Common myeloid progenitor, CD34-positive (primary cell): ENCODE data around the gene NOXA1.

Source experiments
- CTCF ChIA-PET: fragments of 350-600 bp; sonication (Branson Sonifier 250); formaldehyde crosslinking; loops from one replicate; lab custom pipeline; 2021; ENCODE audit warnings: antibody characterized with exemption; lab: Charles Lee
- POLR2A ChIA-PET: fragments of 350-600 bp; sonication (Branson Sonifier 250); formaldehyde crosslinking; loops from one replicate; lab custom pipeline; 2021; ENCODE audit warnings: antibody characterized with exemption; lab: Charles Lee
- DNase-seq, 3 donors: peaks; one replicate each; pipeline versions ENCODE4 v3.0.0 to v3.0.0-alpha.2; 2013
- H3K27ac ChIP-seq, 2 experiments: 1 replicate in 1 of 2; 2 replicates in 1 of 2; pipeline ENCODE4 v1.7.0; 2013; ENCODE audit warnings: inconsistent platforms in 2 of 2, low read length in 2 of 2, mild to moderate bottlenecking in 2 of 2, low read depth in 1 of 2, moderate library complexity in 1 of 2; ENCODE audit not compliant: severe bottlenecking in 2 of 2, insufficient read depth in 1 of 2, poor library complexity in 1 of 2
- H3K27me3 ChIP-seq, 5 experiments: replicated peaks in 2 of 5; 1 replicate in 3 of 5; 2 replicates in 2 of 5; pipeline versions ENCODE4 v1.6.1 to v1.7.0; 2013; ENCODE audit warnings: low read length in 4 of 5, mild to moderate bottlenecking in 2 of 5, moderate library complexity in 2 of 5, inconsistent platforms in 1 of 5; ENCODE audit not compliant: insufficient read depth in 5 of 5, control insufficient read depth in 4 of 5
- H3K36me3 ChIP-seq, 4 experiments: 1 replicate in 2 of 4; 2 replicates in 2 of 4; pipeline versions ENCODE4 v1.6.1 to v1.7.0; 2013; ENCODE audit warnings: low read length in 3 of 4, control low read depth in 1 of 4, mild to moderate bottlenecking in 1 of 4; ENCODE audit not compliant: control insufficient read depth in 4 of 4, insufficient read depth in 4 of 4
- H3K4me1 ChIP-seq, 4 experiments: 1 replicate in 3 of 4; 2 replicates in 1 of 4; pipeline versions ENCODE4 v1.6.1 to v1.7.1; 2013; ENCODE audit warnings: low read length in 3 of 4, mild to moderate bottlenecking in 3 of 4, control low read depth in 1 of 4, inconsistent platforms in 1 of 4, moderate library complexity in 1 of 4; ENCODE audit not compliant: control insufficient read depth in 4 of 4, insufficient read depth in 4 of 4; ENCODE audit errors: control extremely low read depth in 1 of 4
- H3K4me3 ChIP-seq, 7 experiments: 1 replicate in 4 of 7; 2 replicates in 3 of 7; pipeline versions ENCODE4 v1.5.1 to v1.7.0; 2013; ENCODE audit warnings: mild to moderate bottlenecking in 7 of 7, low read length in 6 of 7, moderate library complexity in 6 of 7, inconsistent platforms in 2 of 7, low read depth in 2 of 7, control low read depth in 1 of 7; ENCODE audit not compliant: insufficient read depth in 4 of 7, control insufficient read depth in 1 of 7; ENCODE audit errors: extremely low read depth in 1 of 7
- H3K9me3 ChIP-seq, 5 experiments: 1 replicate in 4 of 5; 2 replicates in 1 of 5; pipeline versions ENCODE4 v1.6.1 to v1.7.1; 2013; ENCODE audit warnings: low read length in 4 of 5, mild to moderate bottlenecking in 2 of 5, inconsistent platforms in 1 of 5, low read depth in 1 of 5, moderate library complexity in 1 of 5; ENCODE audit not compliant: control insufficient read depth in 4 of 5, insufficient read depth in 2 of 5; ENCODE audit errors: control extremely low read depth in 1 of 5
- WGBS: methylation state at CpG from one replicate; pipeline ENCODE4 v1.1.5; 2013; ENCODE audit not compliant: insufficient coverage; 5-methylcytosine and 5-hydroxymethylcytosine counted together

Gene NOXA1

DNA sequence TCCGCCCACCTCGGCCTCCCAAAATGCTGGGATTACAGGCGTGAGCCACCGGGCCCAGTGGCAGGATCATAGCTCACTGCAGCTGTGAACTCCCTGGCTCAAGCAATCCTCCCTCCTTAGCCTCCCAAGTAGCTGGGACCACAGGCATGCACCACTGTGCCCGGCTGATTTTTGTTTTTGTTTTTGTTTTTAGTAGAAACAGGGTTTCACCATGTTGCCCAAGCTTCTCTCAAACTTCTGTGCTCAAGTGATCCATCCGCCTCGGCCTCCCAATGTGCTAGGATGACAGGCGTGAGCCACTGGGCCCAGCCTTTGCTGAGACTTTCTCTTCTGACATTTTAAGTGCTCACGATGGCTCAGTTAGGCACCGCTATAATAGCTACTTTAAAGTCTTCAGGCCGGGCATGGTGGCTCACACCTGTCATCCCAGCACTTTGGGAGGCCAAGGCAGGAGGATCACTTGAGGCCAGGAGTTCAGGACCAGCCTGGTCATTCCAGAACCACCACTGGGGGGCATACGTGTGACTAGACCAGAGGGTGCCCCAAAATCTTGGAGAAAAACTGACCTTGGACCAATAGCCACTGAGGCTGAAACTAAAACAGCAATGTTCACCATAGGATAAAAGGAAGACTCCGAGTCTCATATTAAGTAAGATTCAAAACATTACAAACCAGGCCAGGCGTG, 21.1 kb downstream of the NOXA1 start:
- 94% methylated on average over 13 of the region's 14 CpGs for WGBS
- Histone ChIP-seq H3K4me1 (peaks cover 0 to 30% (median 9%) of the 10 kb centered on the region in 4 experiments), H3K9me3 (no peaks in the 10 kb centered on the region), H3K36me3 (peaks cover 0 to 12% (median 3%) of the 10 kb centered on the region in 4 experiments), H3K4me3 (no peak overlapping the region), H3K27ac (no peak overlapping the region), H3K27me3 (peaks cover 0 to 2% (median 0%) of the 10 kb centered on the region in 5 experiments)
- no peak for DNase-seq
- POLR2A ChIA-PET = no interaction called here
- CTCF ChIA-PET = interaction anchor here (0.7 to 5.0 kb wide), 11 partner anchors 9 to 1177 kb away, joined by 3 to 33 read pairs (median 5); partner anchors contain the start of genes EXD3 and NOXA1

DNA sequence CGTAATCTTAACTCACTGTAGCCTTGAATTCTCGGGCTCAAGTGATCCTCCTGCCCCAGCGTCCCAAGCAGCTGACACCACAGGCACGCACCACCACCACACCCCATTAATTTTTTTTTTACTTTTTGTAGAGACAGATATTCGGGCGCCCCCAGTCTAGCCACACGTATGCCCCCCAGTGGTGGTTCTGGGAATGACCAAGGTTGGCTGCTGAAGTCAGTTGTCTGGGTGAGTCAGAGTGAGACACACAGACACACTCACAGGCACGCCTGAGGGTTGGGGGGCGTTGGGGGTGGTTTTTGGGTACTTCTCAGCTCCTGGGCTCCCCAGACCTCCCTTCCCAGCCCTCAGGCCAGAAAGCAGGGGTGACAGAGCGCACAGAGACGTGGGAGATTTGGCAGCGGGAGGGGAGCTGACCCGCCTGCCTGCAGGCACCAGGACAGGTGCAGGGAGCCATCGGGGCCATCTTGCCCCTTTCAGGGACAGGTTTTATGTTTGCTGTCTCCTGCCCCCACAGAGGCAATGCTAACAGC, 22.1 kb downstream of the NOXA1 start:
- Histone ChIP-seq H3K27me3 (peaks cover 0 to 2% (median 0%) of the 10 kb centered on the region in 5 experiments), H3K4me1 (peaks cover 0 to 32% (median 11%) of the 10 kb centered on the region in 4 experiments), H3K27ac (no peak overlapping the region), H3K36me3 (peaks cover 0 to 20% (median 7%) of the 10 kb centered on the region in 4 experiments), H3K9me3 (no peaks in the 10 kb centered on the region), H3K4me3 (peak overlapping the region in 1 of 7 experiments; percentile 16)
- CTCF ChIA-PET = interaction anchor here (1.4 to 5.0 kb wide), 7 partner anchors 11 to 158 kb away, joined by 3 to 33 read pairs (median 5); partner anchors contain the start of genes EXD3 and NOXA1
- POLR2A ChIA-PET = interaction anchor here (0.6 kb wide), 1 partner anchor 22 kb away, joined by 3 read pairs; no protein-coding TSS in a partner anchor
- WGBS = 67% methylated on average over 5 of the region's 14 CpGs
- DNase-seq = peak; percentile 81 to 93 (median 90)

DNA sequence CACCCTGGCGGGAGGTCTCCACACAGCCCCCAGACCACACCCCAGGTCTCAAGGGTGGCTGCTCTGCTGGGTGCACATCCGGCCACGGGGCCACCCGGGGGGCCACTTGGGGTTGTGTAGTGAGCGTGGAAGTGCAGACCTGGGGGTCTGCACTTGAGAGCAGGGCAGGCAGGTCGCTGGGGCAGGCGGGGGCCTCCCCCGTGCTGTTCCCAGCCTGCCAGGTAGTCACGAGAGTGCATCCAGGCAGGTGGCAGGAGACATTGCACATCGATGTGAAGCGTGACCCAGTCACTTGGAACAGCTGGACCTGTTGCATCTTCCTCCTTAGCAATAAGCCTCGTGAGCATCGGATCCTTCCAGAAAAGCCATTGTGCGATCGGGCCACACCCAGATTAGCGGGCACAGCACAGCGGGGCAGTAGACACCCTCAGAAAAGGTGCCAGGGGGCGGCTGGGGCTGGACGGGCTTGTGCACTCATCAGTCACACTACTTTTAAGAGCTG, 22.8 kb downstream of the NOXA1 start:
- Histone ChIP-seq H3K9me3 (no peaks in the 10 kb centered on the region), H3K27ac (no peak overlapping the region), H3K4me1 (peaks cover 0 to 32% (median 13%) of the 10 kb centered on the region in 4 experiments), H3K27me3 (peaks cover 0 to 2% (median 0%) of the 10 kb centered on the region in 5 experiments), H3K4me3 (no peak overlapping the region), H3K36me3 (peaks cover 0 to 20% (median 7%) of the 10 kb centered on the region in 4 experiments)
- CTCF ChIA-PET = interaction anchor here (0.8 to 5.0 kb wide), 9 partner anchors 12 to 159 kb away, joined by 3 to 33 read pairs (median 5); partner anchors contain the start of genes EXD3 and NOXA1
- whole genome bisulfite sequencing = 78% methylated on average over 15 of the region's 19 CpGs
- DNase-seq = no peak
- POLR2A ChIA-PET = interaction anchor here (0.6 kb wide), 1 partner anchor 22 kb away, joined by 3 read pairs; no protein-coding TSS in a partner anchor

DNA sequence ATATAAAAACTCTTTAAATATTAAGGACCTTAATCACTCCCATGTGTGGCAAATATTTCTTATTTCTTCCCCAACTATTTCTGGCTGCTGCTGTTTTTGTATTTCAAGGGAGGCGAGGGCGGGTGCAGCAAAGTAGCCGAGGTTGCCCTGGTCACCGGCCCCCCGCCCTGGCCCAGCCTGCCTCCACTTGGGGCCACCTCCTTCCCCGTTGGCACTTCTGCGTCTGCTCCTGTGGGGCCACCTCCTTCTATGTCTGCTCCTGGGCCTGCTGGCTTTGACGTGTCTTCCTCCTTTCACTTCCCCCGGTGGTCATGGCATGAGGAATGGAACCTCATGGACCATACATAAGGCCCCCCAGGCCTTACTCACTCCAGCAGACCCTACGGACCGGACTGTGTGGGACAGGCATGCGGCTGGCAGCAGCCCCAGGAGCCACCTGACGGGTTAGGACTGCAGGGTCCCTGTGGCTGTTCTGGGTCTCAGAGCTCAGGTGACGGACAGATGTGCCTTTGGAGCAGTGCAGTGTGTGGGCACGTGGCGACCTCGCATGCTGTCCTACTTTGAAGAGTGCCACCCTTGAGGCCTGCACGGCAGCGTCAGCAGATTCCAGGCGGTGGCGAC, 23.8 kb downstream of the NOXA1 start:
- 82% methylated on average over 20 of the region's 21 CpGs for WGBS
- Histone ChIP-seq H3K4me1 (peaks cover 0 to 30% (median 13%) of the 10 kb centered on the region in 4 experiments), H3K4me3 (no peak overlapping the region), H3K27ac (no peak overlapping the region), H3K27me3 (peaks cover 0 to 2% (median 0%) of the 10 kb centered on the region in 5 experiments), H3K9me3 (no peaks in the 10 kb centered on the region), H3K36me3 (peaks cover 0 to 20% (median 7%) of the 10 kb centered on the region in 4 experiments)
- POLR2A ChIA-PET = no interaction called here
- CTCF ChIA-PET = interaction anchor here (0.8 to 5.0 kb wide), 8 partner anchors 11 to 161 kb away, joined by 3 to 33 read pairs (median 4); partner anchors contain the start of genes EXD3 and NOXA1
- DNase-seq = no peak

DNA sequence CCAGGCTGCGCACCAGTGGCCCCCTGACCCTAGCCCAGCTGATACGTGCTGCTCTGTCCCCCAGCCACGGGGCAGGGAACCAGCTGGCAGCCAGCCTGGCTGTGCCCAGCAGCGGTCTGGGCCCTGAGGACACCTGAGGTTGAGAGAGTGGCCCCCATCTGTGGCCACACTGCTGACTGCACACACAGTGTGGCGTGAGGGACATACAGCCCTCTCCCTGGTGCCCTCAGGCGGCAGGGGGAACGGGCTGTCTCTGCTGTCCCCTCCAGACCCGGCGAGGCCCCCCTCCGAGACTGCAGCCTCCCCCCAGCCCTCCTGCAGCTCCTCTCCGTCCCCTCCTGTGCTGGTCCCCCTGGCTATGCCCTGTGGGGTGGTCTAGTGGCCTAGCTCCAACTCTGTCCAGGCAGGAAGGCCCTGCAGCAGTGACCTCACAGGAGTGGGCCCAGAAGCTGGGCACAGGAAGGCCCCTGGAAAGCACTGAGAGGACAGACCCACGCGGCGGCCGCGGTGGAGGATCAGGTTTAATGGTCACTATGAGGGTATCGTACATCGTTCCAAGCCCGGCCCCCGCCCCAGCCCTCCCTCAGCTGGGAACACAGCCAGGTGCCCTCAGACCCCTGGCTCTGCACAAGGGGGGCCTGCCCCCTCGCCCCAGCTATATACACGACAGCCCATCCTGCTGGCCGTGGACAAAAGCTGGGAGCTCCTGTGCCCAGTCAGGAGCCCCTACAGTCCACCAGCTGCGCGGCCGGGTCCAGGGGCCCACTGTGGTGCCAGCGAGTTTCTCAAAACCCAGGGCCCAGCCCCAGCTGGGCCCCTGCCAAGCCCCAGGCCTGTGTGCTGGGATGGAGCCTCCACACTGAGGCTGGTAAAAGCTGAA, 24.8 kb downstream of the NOXA1 start:
- H3K36me3 ChIP-seq = peaks cover 0 to 23% (median 7%) of the 10 kb centered on the region in 4 experiments
- H3K9me3 ChIP-seq = no peaks in the 10 kb centered on the region
- CTCF ChIA-PET = interaction anchor here (1.1 to 1.7 kb wide), 3 partner anchors 13 to 162 kb away, joined by 3 to 5 read pairs (median 3); no protein-coding TSS in a partner anchor
- 92% methylated on average over 20 of the region's 27 CpGs for WGBS
- POLR2A ChIA-PET = interaction anchor here (1.5 kb wide), 1 partner anchor 12 kb away, joined by 4 read pairs; no protein-coding TSS in a partner anchor
- no peak for DNase-seq
- peaks cover 0 to 40% (median 19%) of the 10 kb centered on the region in 4 experiments for H3K4me1 ChIP-seq
- H3K4me3 ChIP-seq = no peak overlapping the region
- peaks cover 0 to under 1% (median 0%) of the 10 kb centered on the region in 5 experiments for H3K27me3 ChIP-seq
- no peak overlapping the region for H3K27ac ChIP-seq

DNA sequence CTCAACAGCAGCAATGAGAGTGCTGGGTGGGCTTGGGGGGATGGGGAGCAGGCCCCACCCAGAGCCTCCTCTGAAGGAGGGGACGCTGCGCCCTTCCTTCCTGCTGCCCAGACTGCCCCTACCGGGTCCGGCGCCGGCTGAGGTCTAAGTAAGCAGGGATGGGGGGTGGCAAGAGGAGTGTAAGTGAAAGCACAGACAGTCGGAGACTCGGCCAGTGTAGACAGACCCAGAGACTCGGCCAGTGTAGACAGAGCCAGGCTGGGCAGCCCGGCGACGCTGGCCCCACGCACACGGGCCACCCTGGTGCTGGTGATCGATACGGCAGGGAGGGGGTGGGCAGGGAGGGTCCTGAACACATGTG, 25.4 kb downstream of the NOXA1 start:
- no peak for DNase-seq
- CTCF ChIA-PET = interaction anchor here (1.1 to 1.7 kb wide), 3 partner anchors 14 to 162 kb away, joined by 3 to 5 read pairs (median 3); no protein-coding TSS in a partner anchor
- Histone ChIP-seq H3K36me3 (peaks cover 0 to 28% (median 7%) of the 10 kb centered on the region in 4 experiments), H3K27me3 (no peaks in the 10 kb centered on the region), H3K4me3 (no peak overlapping the region), H3K9me3 (no peaks in the 10 kb centered on the region), H3K27ac (no peak overlapping the region), H3K4me1 (peaks cover 0 to 44% (median 24%) of the 10 kb centered on the region in 4 experiments)
- 98% methylated on average over 9 of the region's 16 CpGs for WGBS
- POLR2A ChIA-PET = interaction anchor here (0.7 to 1.5 kb wide), 2 partner anchors 12 to 217 kb away, joined by 4 read pairs; no protein-coding TSS in a partner anchor
